ENCODE data around the gene ABLIM2. TPM values are rescaled to one million over a fixed set of nuclear protein-coding genes. Genes with fewer than 3 reads are reported as not detected.
A peak's percentile ranks its signal among the peaks of the same experiment; 100 is the strongest.

ABLIM2 gene
- polyA plus RNA-seq, 2 donors = 12.4 to 14.4 TPM

- Histone ChIP-seq H3K36me3 (ENCODE audit: control insufficient read depth in 2 of 2, insufficient read depth in 2 of 2, low read length in 1 of 2) (peaks cover 0 to 6% of the 10 kb centered on the region in 2 donors), H3K27ac (ENCODE audit: low read depth in 2 of 2, low read length in 1 of 2) (no peak overlapping the region), H3K4me1 (ENCODE audit: control insufficient read depth in 2 of 2, insufficient read depth in 2 of 2, low read length in 1 of 2) (no peaks in the 10 kb centered on the region), H3K4me3 (ENCODE audit: low read depth in 1 of 2, low read length in 2 of 2) (no peak overlapping the region), H3K27me3 (ENCODE audit: control insufficient read depth in 1 of 2, insufficient read depth in 2 of 2, low read length in 2 of 2) (no peaks in the 10 kb centered on the region), H3K9me3 (ENCODE audit: control insufficient read depth in 2 of 2, insufficient read depth in 1 of 2, low read depth in 1 of 2, low read length in 1 of 2) (no peaks in the 10 kb centered on the region)
- WGBS, 2 donors = 74 to 75% methylated on average over 25 of the region's 25 CpGs
Observed at GRCh38 chr4:8024073-8024786, 134.4 kb downstream of the ABLIM2 start.

GRCh38 chr4:8023696-8024033 lies 134.9 kb downstream of the ABLIM2 start:
- Histone ChIP-seq H3K9me3 (ENCODE audit: control insufficient read depth in 2 of 2, insufficient read depth in 1 of 2, low read depth in 1 of 2, low read length in 1 of 2) (no peaks in the 10 kb centered on the region), H3K27me3 (ENCODE audit: control insufficient read depth in 1 of 2, insufficient read depth in 2 of 2, low read length in 2 of 2) (no peaks in the 10 kb centered on the region), H3K4me3 (ENCODE audit: low read depth in 1 of 2, low read length in 2 of 2) (no peak overlapping the region), H3K27ac (ENCODE audit: low read depth in 2 of 2, low read length in 1 of 2) (no peak overlapping the region), H3K36me3 (ENCODE audit: control insufficient read depth in 2 of 2, insufficient read depth in 2 of 2, low read length in 1 of 2) (peaks cover 0 to 6% of the 10 kb centered on the region in 2 donors), H3K4me1 (ENCODE audit: control insufficient read depth in 2 of 2, insufficient read depth in 2 of 2, low read length in 1 of 2) (no peaks in the 10 kb centered on the region)
- WGBS, 2 donors = 81 to 82% methylated on average over 8 of the region's 8 CpGs

GRCh38 chr4:8022767-8023695 lies 135.6 kb downstream of the ABLIM2 start:
- H3K9me3 ChIP-seq (ENCODE audit: control insufficient read depth in 2 of 2, insufficient read depth in 1 of 2, low read depth in 1 of 2, low read length in 1 of 2) = no peaks in the 10 kb centered on the region
- no peaks in the 10 kb centered on the region for H3K27me3 ChIP-seq (ENCODE audit: control insufficient read depth in 1 of 2, insufficient read depth in 2 of 2, low read length in 2 of 2)
- WGBS, 2 donors = 87 to 91% methylated on average over 28 to 29 of the region's 29 CpGs
- no peaks in the 10 kb centered on the region for H3K4me1 ChIP-seq (ENCODE audit: control insufficient read depth in 2 of 2, insufficient read depth in 2 of 2, low read length in 1 of 2)
- H3K27ac ChIP-seq (ENCODE audit: low read depth in 2 of 2, low read length in 1 of 2) = no peak overlapping the region
- no peak overlapping the region for H3K4me3 ChIP-seq (ENCODE audit: low read depth in 1 of 2, low read length in 2 of 2)
- H3K36me3 ChIP-seq (ENCODE audit: control insufficient read depth in 2 of 2, insufficient read depth in 2 of 2, low read length in 1 of 2) = peaks cover 0 to 6% of the 10 kb centered on the region in 2 donors

GRCh38 chr4:8021796-8022195 lies 136.8 kb downstream of the ABLIM2 start:
- H3K36me3 ChIP-seq (ENCODE audit: control insufficient read depth in 2 of 2, insufficient read depth in 2 of 2, low read length in 1 of 2) = no peaks in the 10 kb centered on the region
- WGBS, 2 donors = 74 to 77% methylated on average over 13 of the region's 13 CpGs

GRCh38 chr4:8019396-8020365 lies 138.9 kb downstream of the ABLIM2 start:
- Histone ChIP-seq H3K4me3 (ENCODE audit: low read depth in 1 of 2, low read length in 2 of 2) (no peak overlapping the region), H3K27me3 (ENCODE audit: control insufficient read depth in 1 of 2, insufficient read depth in 2 of 2, low read length in 2 of 2) (no peaks in the 10 kb centered on the region), H3K4me1 (ENCODE audit: control insufficient read depth in 2 of 2, insufficient read depth in 2 of 2, low read length in 1 of 2) (no peaks in the 10 kb centered on the region), H3K27ac (ENCODE audit: low read depth in 2 of 2, low read length in 1 of 2) (peak overlapping the region; percentile 24 to 84), H3K36me3 (ENCODE audit: control insufficient read depth in 2 of 2, insufficient read depth in 2 of 2, low read length in 1 of 2) (no peaks in the 10 kb centered on the region), H3K9me3 (ENCODE audit: control insufficient read depth in 2 of 2, insufficient read depth in 1 of 2, low read depth in 1 of 2, low read length in 1 of 2) (no peaks in the 10 kb centered on the region)
- WGBS, 2 donors = 54 to 61% methylated on average over 24 of the region's 24 CpGs

More at GRCh38 chr4:8021796-8022195, 136.8 kb downstream of the ABLIM2 start:
- no peaks in the 10 kb centered on the region for H3K27me3 ChIP-seq (ENCODE audit: control insufficient read depth in 1 of 2, insufficient read depth in 2 of 2, low read length in 2 of 2)
- no peaks in the 10 kb centered on the region for H3K9me3 ChIP-seq (ENCODE audit: control insufficient read depth in 2 of 2, insufficient read depth in 1 of 2, low read depth in 1 of 2, low read length in 1 of 2)
- H3K27ac ChIP-seq (ENCODE audit: low read depth in 2 of 2, low read length in 1 of 2) = no peak overlapping the region
- no peaks in the 10 kb centered on the region for H3K4me1 ChIP-seq (ENCODE audit: control insufficient read depth in 2 of 2, insufficient read depth in 2 of 2, low read length in 1 of 2)
- H3K4me3 ChIP-seq (ENCODE audit: low read depth in 1 of 2, low read length in 2 of 2) = no peak overlapping the region

GRCh38 chr4:8016527-8016926 lies 142.1 kb downstream of the ABLIM2 start:
- WGBS, 2 donors = 78 to 82% methylated on average over 12 of the region's 12 CpGs
- Histone ChIP-seq H3K4me3 (ENCODE audit: low read depth in 1 of 2, low read length in 2 of 2) (no peak overlapping the region), H3K4me1 (ENCODE audit: control insufficient read depth in 2 of 2, insufficient read depth in 2 of 2, low read length in 1 of 2) (no peaks in the 10 kb centered on the region), H3K9me3 (ENCODE audit: control insufficient read depth in 2 of 2, insufficient read depth in 1 of 2, low read depth in 1 of 2, low read length in 1 of 2) (no peaks in the 10 kb centered on the region), H3K36me3 (ENCODE audit: control insufficient read depth in 2 of 2, insufficient read depth in 2 of 2, low read length in 1 of 2) (no peaks in the 10 kb centered on the region), H3K27me3 (ENCODE audit: control insufficient read depth in 1 of 2, insufficient read depth in 2 of 2, low read length in 2 of 2) (no peaks in the 10 kb centered on the region), H3K27ac (ENCODE audit: low read depth in 2 of 2, low read length in 1 of 2) (no peak overlapping the region)

GRCh38 chr4:8015512-8015911 lies 143.1 kb downstream of the ABLIM2 start:
- Histone ChIP-seq H3K27me3 (ENCODE audit: control insufficient read depth in 1 of 2, insufficient read depth in 2 of 2, low read length in 2 of 2) (no peaks in the 10 kb centered on the region), H3K4me3 (ENCODE audit: low read depth in 1 of 2, low read length in 2 of 2) (no peak overlapping the region), H3K27ac (ENCODE audit: low read depth in 2 of 2, low read length in 1 of 2) (no peak overlapping the region), H3K36me3 (ENCODE audit: control insufficient read depth in 2 of 2, insufficient read depth in 2 of 2, low read length in 1 of 2) (no peaks in the 10 kb centered on the region), H3K9me3 (ENCODE audit: control insufficient read depth in 2 of 2, insufficient read depth in 1 of 2, low read depth in 1 of 2, low read length in 1 of 2) (no peaks in the 10 kb centered on the region), H3K4me1 (ENCODE audit: control insufficient read depth in 2 of 2, insufficient read depth in 2 of 2, low read length in 1 of 2) (no peaks in the 10 kb centered on the region)
- WGBS, 2 donors = 25 to 30% methylated on average over 4 of the region's 4 CpGs

- Histone ChIP-seq H3K36me3 (ENCODE audit: control insufficient read depth in 2 of 2, insufficient read depth in 2 of 2, low read length in 1 of 2) (no peaks in the 10 kb centered on the region), H3K4me1 (ENCODE audit: control insufficient read depth in 2 of 2, insufficient read depth in 2 of 2, low read length in 1 of 2) (no peaks in the 10 kb centered on the region), H3K9me3 (ENCODE audit: control insufficient read depth in 2 of 2, insufficient read depth in 1 of 2, low read depth in 1 of 2, low read length in 1 of 2) (no peaks in the 10 kb centered on the region), H3K27me3 (ENCODE audit: control insufficient read depth in 1 of 2, insufficient read depth in 2 of 2, low read length in 2 of 2) (no peaks in the 10 kb centered on the region), H3K27ac (ENCODE audit: low read depth in 2 of 2, low read length in 1 of 2) (no peak overlapping the region), H3K4me3 (ENCODE audit: low read depth in 1 of 2, low read length in 2 of 2) (no peak overlapping the region)
- 72 to 75% methylated on average over 10 of the region's 10 CpGs for WGBS, 2 donors
Observed at GRCh38 chr4:8013976-8014726, 144.5 kb downstream of the ABLIM2 start.

Measured in esophagus (tissue), 2 donors.